A673 (cell line): ENCODE data around the gene GPR161. TPM values are rescaled to one million over a fixed set of nuclear protein-coding genes. Genes with fewer than 3 reads are reported as not detected.

Source experiments
- BruUV-seq: library from RNA; stranded (reverse); fragments of 400-500 nt; replicated peaks from 2 replicates; lab custom pipeline; 2021; lab: Mats Ljungman, UMichigan
- CTCF ChIA-PET: fragments of 300-600 bp; sonication (Branson Sonifier 250); formaldehyde crosslinking; loops from one replicate; lab custom pipeline; 2022; ENCODE audit warnings: antibody characterized with exemption; lab: Charles Lee
- POLR2A ChIA-PET: fragments of 300-600 bp; sonication (Branson Sonifier 250); formaldehyde crosslinking; loops from one replicate; lab custom pipeline; 2022; ENCODE audit warnings: antibody characterized with exemption; ENCODE audit not compliant: low non-redundant PET; lab: Charles Lee
- DNase-seq: peaks from one replicate; pipeline ENCODE4 v3.0.0-alpha.2; 2015; ENCODE audit warnings: low spot score
- H3K27ac ChIP-seq: fragments of 200-600 bp; sonication (generic); 2 replicates; pipeline ENCODE4 v1.5.1; 2016; ENCODE audit warnings: mixed run types, low read depth, mild to moderate bottlenecking, mixed read lengths, antibody characterized with exemption, low read length; ENCODE audit not compliant: poor library complexity, severe bottlenecking
- H3K27me3 ChIP-seq: fragments of 200-600 bp; sonication (generic); replicated peaks from 2 replicates; pipeline ENCODE4 v1.6.1; 2017; ENCODE audit warnings: mixed run types, low read depth, mild to moderate bottlenecking, mixed read lengths, antibody characterized with exemption, low read length; ENCODE audit not compliant: insufficient read depth, poor library complexity
- H3K36me3 ChIP-seq: fragments of 200-600 bp; sonication (generic); 2 replicates; pipeline ENCODE4 v1.6.1; 2016; ENCODE audit warnings: mixed run types, mild to moderate bottlenecking, mixed read lengths, antibody characterized with exemption, low read length; ENCODE audit not compliant: insufficient read depth, poor library complexity, severe bottlenecking
- H3K4me1 ChIP-seq: fragments of 200-600 bp; sonication (generic); 2 replicates; pipeline ENCODE4 v1.6.1; 2017; ENCODE audit warnings: mixed run types, mild to moderate bottlenecking, mixed read lengths, antibody characterized with exemption, low read length; ENCODE audit not compliant: insufficient read depth, poor library complexity, severe bottlenecking
- H3K4me3 ChIP-seq: fragments of 200-600 bp; sonication (generic); 2 replicates; pipeline ENCODE4 v1.5.1; 2016; ENCODE audit warnings: low read depth, mixed run types, mild to moderate bottlenecking, mixed read lengths, low read length; ENCODE audit not compliant: poor library complexity, severe bottlenecking
- H3K9me3 ChIP-seq: fragments of 200-600 bp; sonication (generic); 2 replicates; pipeline ENCODE4 v1.6.1; 2016; ENCODE audit warnings: mixed run types, low read depth, mild to moderate bottlenecking, mixed read lengths, antibody characterized with exemption, low read length; ENCODE audit not compliant: poor library complexity, severe bottlenecking
- CTCF ChIP-seq: fragments of 300-800, 200-600 bp; sonication (generic); conservative IDR thresholded peaks from 2 replicates; pipeline ENCODE4 v1.5.1; 2017; ENCODE audit warnings: low read depth, mild to moderate bottlenecking, antibody characterized with exemption, low read length, moderate library complexity, mixed read lengths
- EZH2 ChIP-seq: fragments of 200-600 bp; sonication (generic); IDR thresholded peaks from 2 replicates; pipeline ENCODE4 v1.6.1; 2017; ENCODE audit warnings: borderline replicate concordance, low read depth, mild to moderate bottlenecking, mixed read lengths, antibody characterized with exemption, low read length; ENCODE audit not compliant: poor library complexity, severe bottlenecking
- intact Hi-C: fragments of 100-400 bp; cut with micrococcal nuclease; formaldehyde crosslinking; loops from one replicate; pipeline ENCODE4 v1.10.0; 2022; ENCODE audit not compliant: unreplicated experiment
- total RNA-seq: library from RNA; stranded (reverse); gene quantifications from 2 replicates; pipeline ENCODE4 v1.2.3, GENCODE V29; 2021

GPR161 gene
- total RNA-seq, 1 experiment from 2014 or later: 17.4 TPM

GRCh38 chr1:168102487-168102886, 34.2 kb downstream of the GPR161 start:
- no peak overlapping the region for H3K27ac ChIP-seq
- H3K9me3 ChIP-seq: no peaks in the 10 kb centered on the region
- no TSS peak for BruUV-seq
- no peak overlapping the region for H3K4me3 ChIP-seq
- DNase-seq: no peak
- intact Hi-C loops: no loop called here
- H3K36me3 ChIP-seq: no peaks in the 10 kb centered on the region
- CTCF ChIA-PET: no interaction called here
- H3K4me1 ChIP-seq: no peaks in the 10 kb centered on the region
- POLR2A ChIA-PET: no interaction called here
- H3K27me3 ChIP-seq: no peaks in the 10 kb centered on the region
- TF ChIP-seq EZH2 (no peak), CTCF (no peak)

- POLR2A ChIA-PET: interaction anchor here (0.6 kb wide), 1 partner anchor 190 kb away, joined by 4 read pairs; no protein-coding TSS in a partner anchor
Observed at GRCh38 chr1:168101336-168101735, 35.4 kb downstream of the GPR161 start.

GRCh38 chr1:168100315-168101002, 36.3 kb downstream of the GPR161 start:
- DNase-seq: no peak
- TF ChIP-seq CTCF (no peak), EZH2 (no peak)
- Histone ChIP-seq H3K27me3 (no peaks in the 10 kb centered on the region), H3K4me3 (no peak overlapping the region), H3K9me3 (no peaks in the 10 kb centered on the region), H3K4me1 (no peaks in the 10 kb centered on the region), H3K36me3 (no peaks in the 10 kb centered on the region), H3K27ac (no peak overlapping the region)
- intact Hi-C loops: no loop called here
- POLR2A ChIA-PET: no interaction called here
- CTCF ChIA-PET: no interaction called here
- BruUV-seq: no TSS peak

More at GRCh38 chr1:168101336-168101735, 35.4 kb downstream of the GPR161 start:
- H3K4me3 ChIP-seq: no peak overlapping the region
- intact Hi-C loops: no loop called here
- CTCF ChIA-PET: no interaction called here
- no peaks in the 10 kb centered on the region for H3K36me3 ChIP-seq
- no peaks in the 10 kb centered on the region for H3K4me1 ChIP-seq
- no peak for DNase-seq
- BruUV-seq: no TSS peak
- H3K9me3 ChIP-seq: no peaks in the 10 kb centered on the region
- TF ChIP-seq EZH2: no peak
- TF ChIP-seq CTCF: no peak
- H3K27ac ChIP-seq: no peak overlapping the region
- H3K27me3 ChIP-seq: no peaks in the 10 kb centered on the region
